Measurements from ENCODE around the gene NRG2. TPM values are rescaled to one million over a fixed set of nuclear protein-coding genes. Genes with fewer than 3 reads are reported as not detected.

NRG2 gene
- total and polyA plus RNA-seq, 8 donors = 1.2 to 5.2 (median 3.0) TPM

GRCh38 chr5:139854953-139855352 is 188.1 kb downstream of the NRG2 start:
- no peaks in the 10 kb centered on the region for H3K4me1 ChIP-seq
- no peaks in the 10 kb centered on the region for H3K36me3 ChIP-seq
- no peak for DNase-seq
- intact Hi-C loops (cut with DNase I) = no loop called here
- H3K4me3 ChIP-seq = no peak overlapping the region
- H3K27me3 ChIP-seq = no peaks in the 10 kb centered on the region
- WGBS, 2 donors = 91 to 93% methylated on average over 5 of the region's 5 CpGs
- H3K9me3 ChIP-seq = no peaks in the 10 kb centered on the region
- TF ChIP-seq CTCF (IDR thresholded peaks at IDR 0.05) = no peak
- no peak for FAIRE-seq
- H3K27ac ChIP-seq = no peak overlapping the region
- ATAC-seq = no peak

- ATAC-seq = no peak
- DNase-seq = peak in 1 of 6 donors; percentile 32
- intact Hi-C loops (cut with DNase I) = no loop called here
- Histone ChIP-seq H3K4me1 (no peaks in the 10 kb centered on the region), H3K9me3 (no peaks in the 10 kb centered on the region), H3K27me3 (no peaks in the 10 kb centered on the region), H3K36me3 (no peaks in the 10 kb centered on the region), H3K4me3 (no peak overlapping the region), H3K27ac (no peak overlapping the region)
- 94 to 96% methylated on average over 7 of the region's 7 CpGs for WGBS, 2 donors
- FAIRE-seq = no peak
- TF ChIP-seq CTCF (IDR thresholded peaks at IDR 0.05) = no peak
Measured at GRCh38 chr5:139854029-139854605, 189.0 kb downstream of the NRG2 start.

GRCh38 chr5:139852696-139853095 is 190.4 kb downstream of the NRG2 start:
- DNase-seq (no peak), FAIRE-seq (no peak), ATAC-seq (no peak)
- no peaks in the 10 kb centered on the region for H3K36me3 ChIP-seq
- no peak overlapping the region for H3K4me3 ChIP-seq
- H3K27me3 ChIP-seq = no peaks in the 10 kb centered on the region
- no peaks in the 10 kb centered on the region for H3K9me3 ChIP-seq
- TF ChIP-seq CTCF (IDR thresholded peaks at IDR 0.05) = no peak
- intact Hi-C loops (cut with DNase I) = no loop called here
- H3K4me1 ChIP-seq = no peaks in the 10 kb centered on the region
- H3K27ac ChIP-seq = no peak overlapping the region
- 93 to 94% methylated on average over 8 of the region's 8 CpGs for WGBS, 2 donors

- WGBS, 2 donors = 91 to 95% methylated on average over 19 of the region's 19 CpGs
- intact Hi-C loops (cut with DNase I) = no loop called here
- Histone ChIP-seq H3K9me3 (no peaks in the 10 kb centered on the region), H3K27me3 (no peaks in the 10 kb centered on the region), H3K4me1 (peaks cover 0 to 2% (median 0%) of the 10 kb centered on the region in 3 donors), H3K27ac (no peak overlapping the region), H3K4me3 (no peak overlapping the region), H3K36me3 (no peaks in the 10 kb centered on the region)
- FAIRE-seq (no peak), DNase-seq (peak in 1 of 6 donors; percentile 29), ATAC-seq (no peak)
- no peak for TF ChIP-seq CTCF (IDR thresholded peaks at IDR 0.05)
Measured at GRCh38 chr5:139851558-139851957, 191.5 kb downstream of the NRG2 start.

GRCh38 chr5:139850423-139851016 is 192.6 kb downstream of the NRG2 start:
- H3K27ac ChIP-seq = no peak overlapping the region
- no peaks in the 10 kb centered on the region for H3K36me3 ChIP-seq
- 84 to 91% methylated on average over 3 of the region's 3 CpGs for WGBS, 2 donors
- no peak for ATAC-seq
- H3K9me3 ChIP-seq = no peaks in the 10 kb centered on the region
- DNase-seq = no peak
- no peak for TF ChIP-seq CTCF (IDR thresholded peaks at IDR 0.05)
- peaks cover 0 to 4% (median 0%) of the 10 kb centered on the region in 3 donors for H3K4me1 ChIP-seq
- no peak overlapping the region for H3K4me3 ChIP-seq
- no peaks in the 10 kb centered on the region for H3K27me3 ChIP-seq
- intact Hi-C loops (cut with DNase I) = no loop called here
- no peak for FAIRE-seq

Data from pancreas (tissue), 10 donors.